HEK293T (cell line): Measurements from ENCODE around the gene CDS2.

ENCODE experiments used
- ARNT ChIP-seq: fragments of 450-650 bp; IDR thresholded peaks from 2 replicates; pipeline ENCODE4 v1.6.1; 2017; ENCODE audit warnings: mild to moderate bottlenecking
- CTBP1 ChIP-seq: fragments of 450-650 bp; IDR thresholded peaks from 2 replicates; pipeline ENCODE4 v1.6.1; 2016; ENCODE audit warnings: borderline replicate concordance
- ELF4 ChIP-seq: fragments of 450-650 bp; IDR thresholded peaks from 2 replicates; pipeline ENCODE4 v1.6.1; 2017; ENCODE audit warnings: antibody characterized with exemption
- FOXA1 ChIP-seq: fragments of 450-650 bp; IDR thresholded peaks from 2 replicates; pipeline ENCODE4 v1.6.1; 2016; ENCODE audit warnings: mild to moderate bottlenecking
- FOXK2 ChIP-seq: fragments of 450-650 bp; IDR thresholded peaks from 2 replicates; pipeline ENCODE4 v1.6.1; 2016; ENCODE audit warnings: mild to moderate bottlenecking
- FOXM1 ChIP-seq: fragments of 450-650 bp; IDR thresholded peaks from 2 replicates; pipeline ENCODE4 v1.6.1; 2017; ENCODE audit warnings: mild to moderate bottlenecking, borderline replicate concordance
- HDGF ChIP-seq: fragments of 450-650 bp; IDR thresholded peaks from 2 replicates; pipeline ENCODE4 v1.6.1; 2017; ENCODE audit warnings: antibody characterized with exemption, borderline replicate concordance
- NFRKB ChIP-seq: fragments of 450-650 bp; IDR thresholded peaks from 2 replicates; pipeline ENCODE4 v1.6.1; 2016; ENCODE audit warnings: mild to moderate bottlenecking, moderate library complexity
- SP1 ChIP-seq: fragments of 450-650 bp; IDR thresholded peaks from 2 replicates; pipeline ENCODE4 v1.6.1; 2017
- SUZ12 ChIP-seq: fragments of 450-650 bp; IDR thresholded peaks from 2 replicates; pipeline ENCODE4 v1.6.1; 2016; ENCODE audit warnings: mild to moderate bottlenecking
- ZNF384 ChIP-seq: fragments of 450-650 bp; IDR thresholded peaks from 2 replicates; pipeline ENCODE4 v1.6.1; 2016

GRCh38 chr20:5197847-5198650, 71.2 kb downstream of the CDS2 start:
- TF ChIP-seq FOXK2: no peak
- no peak for TF ChIP-seq SUZ12
- no peak for TF ChIP-seq FOXA1
- no peak for TF ChIP-seq CTBP1
- no peak for TF ChIP-seq ELF4
- no peak for TF ChIP-seq SP1
- no peak for TF ChIP-seq FOXM1
- TF ChIP-seq HDGF: no peak
- TF ChIP-seq ZNF384: no peak
- TF ChIP-seq ARNT: no peak
- no peak for TF ChIP-seq NFRKB
